ENCODE data around the gene TPPP3. TPM values are rescaled to one million over a fixed set of nuclear protein-coding genes. Genes with fewer than 3 reads are reported as not detected.

TPPP3 gene
- total RNA-seq, 2 experiments from 2014 or later: not detected

DNA sequence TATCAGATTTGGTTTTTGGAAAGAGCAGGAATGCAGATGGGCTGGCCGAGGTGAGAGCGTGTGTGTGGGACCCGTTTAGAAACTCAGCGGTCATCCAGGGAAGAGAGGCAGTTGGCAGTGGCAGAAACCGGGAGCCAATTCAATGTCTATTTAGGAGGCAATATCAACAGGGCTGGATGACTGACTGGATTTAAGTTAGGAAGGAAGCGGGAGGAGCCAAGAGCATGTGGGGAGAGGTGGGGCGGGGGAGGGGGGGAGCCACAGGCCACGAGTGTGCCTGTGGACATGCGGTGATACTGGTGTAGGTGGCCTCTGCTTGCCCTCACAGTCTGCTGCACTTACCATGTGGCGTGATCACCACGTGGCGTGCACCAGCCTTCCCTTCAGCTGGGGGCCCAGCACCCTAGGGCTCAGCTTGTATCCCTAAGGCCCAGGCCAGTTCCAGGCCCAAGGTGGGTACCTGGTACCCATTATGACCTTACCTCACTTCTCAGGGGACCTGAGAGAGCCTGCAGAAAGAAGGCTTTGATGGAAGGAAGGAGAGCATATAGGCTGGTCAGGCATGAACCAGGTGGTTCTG, 10.8 kb upstream of the TPPP3 start:
- Histone ChIP-seq H3K36me3 (ENCODE audit: insufficient read depth, low read length) (no peaks in the 10 kb centered on the region), H3K4me1 (ENCODE audit: insufficient read depth, low read length) (peaks cover 6% of the 10 kb centered on the region), H3K9me3 (ENCODE audit: control insufficient read depth in 1 of 2, insufficient read depth in 1 of 2, low read length in 2 of 2) (no peaks in the 10 kb centered on the region), H3K27ac (ENCODE audit: low read depth in 1 of 2, low read length in 2 of 2) (no peak overlapping the region), H3K27me3 (ENCODE audit: control insufficient read depth in 1 of 2, insufficient read depth in 2 of 2, low read length in 2 of 2) (peaks cover 0 to 2% of the 10 kb centered on the region in 2 experiments), H3K4me3 (ENCODE audit: low read length) (no peak overlapping the region)
- POLR2A ChIA-PET: no interaction called here
- intact Hi-C loops (cut with DNase I, micrococcal nuclease): no loop called here
- Mint-ChIP-seq H3K4me1 (ENCODE audit: low read depth) (no peaks in the 10 kb centered on the region), H3K9me3 (no peaks in the 10 kb centered on the region), H3K36me3 (ENCODE audit: low read depth) (no peaks in the 10 kb centered on the region), H3K27me3 (peaks cover 12% of the 10 kb centered on the region), H3K4me3 (no peak overlapping the region), H3K27ac (no peak overlapping the region)
- TF ChIP-seq, protein P1, sequence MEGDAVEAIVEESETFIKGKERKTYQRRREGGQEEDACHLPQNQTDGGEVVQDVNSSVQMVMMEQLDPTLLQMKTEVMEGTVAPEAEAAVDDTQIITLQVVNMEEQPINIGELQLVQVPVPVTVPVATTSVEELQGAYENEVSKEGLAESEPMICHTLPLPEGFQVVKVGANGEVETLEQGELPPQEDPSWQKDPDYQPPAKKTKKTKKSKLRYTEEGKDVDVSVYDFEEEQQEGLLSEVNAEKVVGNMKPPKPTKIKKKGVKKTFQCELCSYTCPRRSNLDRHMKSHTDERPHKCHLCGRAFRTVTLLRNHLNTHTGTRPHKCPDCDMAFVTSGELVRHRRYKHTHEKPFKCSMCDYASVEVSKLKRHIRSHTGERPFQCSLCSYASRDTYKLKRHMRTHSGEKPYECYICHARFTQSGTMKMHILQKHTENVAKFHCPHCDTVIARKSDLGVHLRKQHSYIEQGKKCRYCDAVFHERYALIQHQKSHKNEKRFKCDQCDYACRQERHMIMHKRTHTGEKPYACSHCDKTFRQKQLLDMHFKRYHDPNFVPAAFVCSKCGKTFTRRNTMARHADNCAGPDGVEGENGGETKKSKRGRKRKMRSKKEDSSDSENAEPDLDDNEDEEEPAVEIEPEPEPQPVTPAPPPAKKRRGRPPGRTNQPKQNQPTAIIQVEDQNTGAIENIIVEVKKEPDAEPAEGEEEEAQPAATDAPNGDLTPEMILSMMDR (IDR thresholded peaks at IDR 0.05): no peak
- ATAC-seq (ENCODE audit: poor library complexity) (no peak), DNase-seq (no peak)
- CTCF ChIA-PET: no interaction called here

DNA sequence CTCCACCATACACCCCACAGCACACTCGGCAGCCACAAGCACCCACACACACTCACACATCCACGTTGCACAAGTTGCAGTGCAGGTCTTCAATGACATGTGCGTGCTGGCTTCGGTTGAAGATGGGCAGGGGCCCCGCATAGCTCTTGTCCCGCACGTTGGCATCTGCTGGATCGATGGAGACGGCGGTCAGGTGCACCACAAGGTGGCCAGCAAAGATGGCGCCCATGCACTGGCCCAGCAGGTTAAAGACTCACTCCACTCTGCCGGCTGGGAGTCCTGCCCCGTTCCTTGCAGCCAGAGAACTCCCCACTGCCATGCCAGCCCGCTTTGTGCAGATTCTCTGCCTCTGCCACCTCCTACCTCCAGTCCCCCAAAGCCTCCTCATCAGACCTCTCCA, 7.6 kb upstream of the TPPP3 start:
- H3K27me3 ChIP-seq (ENCODE audit: control insufficient read depth in 1 of 2, insufficient read depth in 2 of 2, low read length in 2 of 2): peaks cover 9 to 11% of the 10 kb centered on the region in 2 experiments
- H3K9me3 ChIP-seq (ENCODE audit: control insufficient read depth in 1 of 2, insufficient read depth in 1 of 2, low read length in 2 of 2): no peaks in the 10 kb centered on the region
- CTCF ChIA-PET: no interaction called here
- no peak overlapping the region for H3K27ac ChIP-seq (ENCODE audit: low read depth in 1 of 2, low read length in 2 of 2)
- Mint-ChIP-seq H3K4me1 (ENCODE audit: low read depth) (no peaks in the 10 kb centered on the region), H3K4me3 (no peak overlapping the region), H3K36me3 (ENCODE audit: low read depth) (no peaks in the 10 kb centered on the region), H3K27me3 (peaks cover 17% of the 10 kb centered on the region), H3K9me3 (no peaks in the 10 kb centered on the region), H3K27ac (no peak overlapping the region)
- no peak for ATAC-seq (ENCODE audit: poor library complexity)
- no peak overlapping the region for H3K4me3 ChIP-seq (ENCODE audit: low read length)
- intact Hi-C loops (cut with DNase I, micrococcal nuclease): no loop called here
- DNase-seq: no peak
- H3K36me3 ChIP-seq (ENCODE audit: insufficient read depth, low read length): no peaks in the 10 kb centered on the region
- TF ChIP-seq, protein P1 (IDR thresholded peaks at IDR 0.05): no peak
- peaks cover 6% of the 10 kb centered on the region for H3K4me1 ChIP-seq (ENCODE audit: insufficient read depth, low read length)
- POLR2A ChIA-PET: no interaction called here

DNA sequence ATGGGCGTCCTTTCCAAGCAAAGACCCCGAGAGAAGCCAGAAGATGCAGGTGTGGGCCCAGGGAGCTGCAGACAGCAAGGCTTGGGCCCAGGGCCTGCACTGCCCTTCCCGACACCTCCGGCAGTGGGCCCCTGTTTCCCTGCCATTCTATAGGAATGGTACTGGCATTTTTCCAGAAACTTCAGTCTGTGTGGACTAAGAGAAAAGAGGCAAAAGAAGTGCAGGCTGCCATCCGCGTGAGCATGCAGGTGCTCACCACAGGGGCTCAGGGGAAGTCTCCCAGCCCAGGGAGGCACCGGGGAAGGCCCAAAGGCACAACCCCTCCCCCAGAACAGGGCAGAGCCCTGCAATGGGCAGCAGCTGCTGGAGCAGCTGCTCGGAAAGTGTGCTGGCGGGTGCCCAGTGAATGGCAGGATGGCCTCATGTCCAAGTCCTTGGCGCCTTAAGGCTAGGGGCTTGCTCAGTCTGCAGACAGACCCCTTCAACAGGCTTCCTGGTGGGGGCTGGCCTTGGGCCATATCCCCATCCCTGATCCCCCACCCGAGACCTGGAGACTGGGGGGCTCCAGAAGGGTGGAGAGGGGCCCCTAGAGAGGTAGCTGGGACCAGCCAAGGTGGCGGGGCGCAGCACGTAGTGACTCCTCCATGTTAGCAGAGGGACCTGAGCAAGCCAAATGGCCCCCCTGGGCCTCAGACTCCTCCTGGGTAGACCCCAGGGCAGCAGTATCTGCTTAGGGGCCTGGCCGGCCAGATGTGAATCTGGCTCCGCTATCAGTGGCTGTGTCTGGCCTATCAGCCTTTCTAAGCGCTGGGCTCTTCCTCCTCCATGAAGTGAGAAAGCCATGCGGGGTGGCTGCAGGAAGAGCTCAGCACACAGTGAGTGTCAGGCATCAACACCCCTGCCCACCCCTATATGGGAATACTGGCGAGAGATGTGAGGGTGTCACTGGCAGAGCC, 6.7 kb upstream of the TPPP3 start:
- TF ChIP-seq, protein P1 (IDR thresholded peaks at IDR 0.05): peak; percentile 11
- ChIA-PET CTCF (interaction anchor here (0.7 to 0.8 kb wide), 4 partner anchors 14 to 53 kb away, joined by 3 read pairs; partner anchors contain the start of gene ZDHHC1), POLR2A (no interaction called here)
- intact Hi-C loops (cut with DNase I, micrococcal nuclease): loop anchor here (5.0 to 10.0 kb wide), 3 partner anchors 123 to 423 kb away; partner anchors contain the start of gene PLEKHG4 (in 1 of the 2)
- no peak overlapping the region for H3K27ac Mint-ChIP-seq
- H3K27me3 Mint-ChIP-seq: peaks cover 25% of the 10 kb centered on the region
- Histone ChIP-seq H3K27me3 (ENCODE audit: control insufficient read depth in 1 of 2, insufficient read depth in 2 of 2, low read length in 2 of 2) (peaks cover 17 to 19% of the 10 kb centered on the region in 2 experiments), H3K4me3 (ENCODE audit: low read length) (no peak overlapping the region), H3K4me1 (ENCODE audit: insufficient read depth, low read length) (peaks cover 9% of the 10 kb centered on the region), H3K27ac (ENCODE audit: low read depth in 1 of 2, low read length in 2 of 2) (no peak overlapping the region), H3K36me3 (ENCODE audit: insufficient read depth, low read length) (no peaks in the 10 kb centered on the region), H3K9me3 (ENCODE audit: control insufficient read depth in 1 of 2, insufficient read depth in 1 of 2, low read length in 2 of 2) (peaks cover 0 to 5% of the 10 kb centered on the region in 2 experiments)
- no peaks in the 10 kb centered on the region for H3K36me3 Mint-ChIP-seq (ENCODE audit: low read depth)
- no peaks in the 10 kb centered on the region for H3K9me3 Mint-ChIP-seq
- H3K4me1 Mint-ChIP-seq (ENCODE audit: low read depth): no peaks in the 10 kb centered on the region
- DNase-seq (no peak), ATAC-seq (ENCODE audit: poor library complexity) (no peak)
- no peak overlapping the region for H3K4me3 Mint-ChIP-seq
